ENCODE measurements around the gene DEFB131A.
"Not testable (repeated sequence)": the region's sequence is repeated elsewhere in the genome, so short reads cannot be mapped to it uniquely, and the experiment has no call there.

DEFB131A gene

DNA sequence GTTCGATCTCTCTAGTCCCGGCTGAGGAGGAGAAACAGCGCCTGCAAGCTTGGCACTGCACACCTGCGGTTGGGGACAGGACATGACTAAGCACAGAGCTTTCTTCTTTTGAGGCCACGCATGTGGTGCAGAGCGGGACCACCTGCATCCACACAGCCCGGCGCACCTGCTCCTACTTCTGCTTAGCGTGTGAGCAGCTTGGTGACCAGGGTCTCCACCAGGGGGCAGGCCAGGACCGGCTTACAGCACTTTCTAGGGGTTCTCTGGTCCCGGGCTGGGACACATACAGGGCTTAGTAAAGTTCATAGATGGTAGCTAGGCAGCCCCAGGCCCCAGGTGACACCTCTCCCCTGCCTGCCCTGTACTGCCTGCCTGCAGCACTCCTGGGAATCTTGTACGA lies 51.2 kb downstream of the DEFB131A start:
- peak; percentile 62 for DNase-seq

DNA sequence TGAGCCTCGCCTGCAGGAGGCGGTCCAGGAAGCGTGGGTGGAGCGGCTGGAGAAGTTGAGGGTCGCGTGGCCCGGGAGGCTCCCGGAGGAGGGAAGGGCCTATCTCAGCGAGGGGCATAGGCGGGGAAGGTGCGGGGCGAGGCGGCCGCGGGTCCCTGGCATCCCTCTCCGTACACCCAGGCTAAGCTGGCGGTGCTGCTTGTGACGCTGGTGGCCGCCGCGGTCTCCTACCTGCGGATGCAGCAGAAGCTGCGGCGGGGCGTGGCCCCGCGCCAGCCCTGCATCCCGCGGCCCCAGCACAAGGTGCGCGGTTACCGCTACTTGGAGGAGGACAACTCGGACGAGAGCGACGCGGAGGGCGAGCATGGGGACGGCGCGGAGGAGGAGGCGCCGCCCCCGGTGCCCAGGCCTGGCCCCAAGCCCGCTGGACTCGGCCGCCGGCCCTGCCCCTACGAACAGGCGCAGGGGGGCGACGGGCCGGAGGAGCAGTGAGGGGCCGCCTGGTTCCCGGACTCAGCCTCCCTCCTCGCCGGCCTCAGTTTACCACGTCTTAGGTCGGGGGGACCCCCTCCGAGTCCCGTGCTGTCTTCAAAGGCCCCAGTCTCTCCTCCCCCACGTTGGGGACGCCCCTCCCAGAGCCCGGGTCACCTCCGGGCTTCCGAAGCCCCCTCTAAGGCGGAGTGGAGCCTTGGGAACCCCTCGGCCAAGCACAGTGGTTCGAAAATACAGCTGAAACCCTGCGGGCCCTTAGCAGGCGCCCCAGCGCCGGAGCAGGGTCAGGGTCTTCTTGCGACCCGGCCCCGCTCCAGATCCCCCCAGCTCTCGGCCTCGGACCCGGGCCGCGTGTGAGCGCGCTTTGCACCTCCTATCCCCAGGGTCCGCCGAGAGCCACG lies 53.6 kb downstream of the DEFB131A start:
- DNase-seq, result not testable (repeated sequence)

DNA sequence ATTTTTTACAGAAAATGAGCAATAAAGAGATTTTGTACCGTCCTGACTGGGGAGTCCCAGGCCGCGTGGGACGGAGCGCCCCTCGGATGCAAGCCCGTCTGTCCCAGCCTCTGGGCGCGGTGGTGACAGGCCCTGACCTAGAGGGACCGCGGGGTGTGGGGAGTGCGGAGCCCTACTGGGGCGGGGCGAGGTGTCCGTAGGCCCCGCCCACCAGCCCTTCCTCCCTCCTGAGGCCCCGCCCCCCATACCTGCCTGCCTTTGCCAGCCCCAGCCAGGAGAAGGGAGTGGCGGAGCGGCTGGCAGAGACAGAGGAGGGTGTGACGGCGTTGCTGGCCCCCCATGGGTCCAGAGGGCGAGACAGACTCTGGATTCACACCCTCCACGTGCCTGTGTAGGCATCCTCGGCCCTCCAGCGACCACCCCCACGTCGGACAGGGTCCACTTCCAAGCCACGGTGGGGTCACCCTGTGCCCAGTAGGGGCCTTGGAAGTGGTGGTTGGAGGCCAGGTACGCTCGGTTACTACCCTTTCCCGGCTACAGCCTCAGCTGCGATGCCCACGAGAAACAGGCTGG lies 54.3 kb downstream of the DEFB131A start:
- DNase-seq, result not testable (repeated sequence)

DNA sequence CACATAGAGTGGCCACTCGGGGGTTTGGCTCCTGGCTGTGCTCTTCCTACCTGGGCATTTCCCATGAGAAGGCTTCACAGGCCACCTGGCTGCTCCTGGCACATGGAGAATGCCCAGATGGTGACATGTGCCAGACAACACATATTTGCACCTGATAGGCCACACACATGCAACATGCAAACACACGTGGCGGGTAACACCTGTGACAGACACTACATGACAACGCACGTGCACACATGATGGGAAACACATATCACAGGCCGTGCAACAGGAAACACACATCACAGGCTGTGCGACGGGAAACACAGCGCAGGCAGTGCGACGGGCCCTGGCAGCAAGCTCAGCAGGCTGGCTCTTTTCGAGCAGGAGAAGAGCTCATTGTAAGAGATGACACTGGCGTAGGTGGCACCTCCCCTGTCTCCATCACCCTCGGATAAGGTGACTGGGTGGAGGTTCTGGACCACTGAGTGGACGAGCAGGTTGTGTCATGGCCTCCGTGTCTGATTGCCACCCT lies 55.8 kb downstream of the DEFB131A start:
- not testable (repeated sequence) for DNase-seq

All from right hindlimb (tissue), 1 donor.